ENCODE results near the gene ITGA11. TPM values are rescaled to one million over a fixed set of nuclear protein-coding genes. Genes with fewer than 3 reads are reported as not detected.

Gene ITGA11
- total and polyA plus RNA-seq, 2 experiments from 2014 or later = 0.03 to 0.40 TPM

DNA sequence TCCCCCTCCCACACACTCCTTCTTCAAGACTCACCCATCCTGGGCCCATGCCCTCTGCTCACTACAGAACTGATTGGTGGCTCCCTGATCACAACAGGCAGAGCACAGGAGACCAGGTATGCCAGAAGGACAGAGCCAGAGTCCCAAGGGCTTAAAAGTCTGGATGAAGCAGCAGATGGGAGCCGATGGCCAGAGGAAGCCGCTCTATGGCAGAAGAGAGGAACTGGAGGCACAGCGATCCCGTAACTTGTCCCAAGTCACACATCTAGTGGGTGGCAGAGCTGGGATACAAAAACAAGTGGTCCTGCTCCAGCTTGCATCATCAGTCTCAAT is 20.7 kb downstream of the ITGA11 start:
- no peaks in the 10 kb centered on the region for H3K79me2 ChIP-seq (replicated peaks; ENCODE audit: insufficient read depth)
- H3K4me1 Mint-ChIP-seq = no peaks in the 10 kb centered on the region

More for the DNA sequence above, 20.7 kb downstream of the ITGA11 start:
- ATAC-seq (no peak), DNase-seq (ENCODE audit: low spot score) (no peak)
- Histone ChIP-seq H4K20me1 (replicated peaks; ENCODE audit: insufficient read depth) (no peaks in the 10 kb centered on the region), H3K4me3 (no peak overlapping the region), H3K4me1 (ENCODE audit: insufficient read depth) (no peaks in the 10 kb centered on the region), H3K4me2 (no peak overlapping the region), H3K9me2 (ENCODE audit: insufficient read depth) (0 out of 2 replicates have a peak, but pooled peaks cover 4% of the 10 kb centered on the region), H2AFZ (no peak overlapping the region), H3F3A (replicated peaks; ENCODE audit: low read depth) (no peaks in the 10 kb centered on the region), H3K27me3 (ENCODE audit: insufficient read depth) (no peaks in the 10 kb centered on the region), H3K36me3 (ENCODE audit: insufficient read depth) (no peaks in the 10 kb centered on the region), H3K27ac (ENCODE audit: low read depth) (no peak overlapping the region)
- Mint-ChIP-seq H3K27me3 (ENCODE audit: insufficient read depth, low read depth, poor library complexity) (peaks cover 8% of the 10 kb centered on the region), H3K36me3 (ENCODE audit: low read depth) (no peaks in the 10 kb centered on the region), H3K9me3 (no peaks in the 10 kb centered on the region), H3K27ac (no peak overlapping the region), H3K4me3 (no peak overlapping the region)
- TF ChIP-seq NANOG (IDR thresholded peaks at IDR 0.05; ENCODE audit: borderline replicate concordance) (no peak), JUNB (IDR thresholded peaks at IDR 0.05; ENCODE audit: unreplicated experiment) (no peak), ZNF331 (CRISPR knock-in tag; IDR thresholded peaks at IDR 0.05; ENCODE audit: low read depth) (no peak), EZH2 (IDR thresholded peaks at IDR 0.05; ENCODE audit: low read depth, unreplicated experiment) (no peak), CREB1 (CRISPR knock-in tag; IDR thresholded peaks at IDR 0.05; ENCODE audit: low read depth) (no peak), ZNF114 (CRISPR knock-in tag; IDR thresholded peaks at IDR 0.05) (no peak), EZH2phosphoT487 (IDR thresholded peaks at IDR 0.05; ENCODE audit: unreplicated experiment) (no peak), STAT1 (IDR thresholded peaks at IDR 0.05; ENCODE audit: unreplicated experiment) (no peak), POLR2AphosphoS5 (IDR thresholded peaks at IDR 0.05; ENCODE audit: low read depth) (no peak)
- TF ChIP-seq, protein P1, sequence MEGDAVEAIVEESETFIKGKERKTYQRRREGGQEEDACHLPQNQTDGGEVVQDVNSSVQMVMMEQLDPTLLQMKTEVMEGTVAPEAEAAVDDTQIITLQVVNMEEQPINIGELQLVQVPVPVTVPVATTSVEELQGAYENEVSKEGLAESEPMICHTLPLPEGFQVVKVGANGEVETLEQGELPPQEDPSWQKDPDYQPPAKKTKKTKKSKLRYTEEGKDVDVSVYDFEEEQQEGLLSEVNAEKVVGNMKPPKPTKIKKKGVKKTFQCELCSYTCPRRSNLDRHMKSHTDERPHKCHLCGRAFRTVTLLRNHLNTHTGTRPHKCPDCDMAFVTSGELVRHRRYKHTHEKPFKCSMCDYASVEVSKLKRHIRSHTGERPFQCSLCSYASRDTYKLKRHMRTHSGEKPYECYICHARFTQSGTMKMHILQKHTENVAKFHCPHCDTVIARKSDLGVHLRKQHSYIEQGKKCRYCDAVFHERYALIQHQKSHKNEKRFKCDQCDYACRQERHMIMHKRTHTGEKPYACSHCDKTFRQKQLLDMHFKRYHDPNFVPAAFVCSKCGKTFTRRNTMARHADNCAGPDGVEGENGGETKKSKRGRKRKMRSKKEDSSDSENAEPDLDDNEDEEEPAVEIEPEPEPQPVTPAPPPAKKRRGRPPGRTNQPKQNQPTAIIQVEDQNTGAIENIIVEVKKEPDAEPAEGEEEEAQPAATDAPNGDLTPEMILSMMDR (conservative IDR thresholded peaks at IDR 0.05; ENCODE audit: low read depth in 2 of 2) = no peak
- TF ChIP-seq, protein P2, sequence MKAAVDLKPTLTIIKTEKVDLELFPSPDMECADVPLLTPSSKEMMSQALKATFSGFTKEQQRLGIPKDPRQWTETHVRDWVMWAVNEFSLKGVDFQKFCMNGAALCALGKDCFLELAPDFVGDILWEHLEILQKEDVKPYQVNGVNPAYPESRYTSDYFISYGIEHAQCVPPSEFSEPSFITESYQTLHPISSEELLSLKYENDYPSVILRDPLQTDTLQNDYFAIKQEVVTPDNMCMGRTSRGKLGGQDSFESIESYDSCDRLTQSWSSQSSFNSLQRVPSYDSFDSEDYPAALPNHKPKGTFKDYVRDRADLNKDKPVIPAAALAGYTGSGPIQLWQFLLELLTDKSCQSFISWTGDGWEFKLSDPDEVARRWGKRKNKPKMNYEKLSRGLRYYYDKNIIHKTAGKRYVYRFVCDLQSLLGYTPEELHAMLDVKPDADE (IDR thresholded peaks at IDR 0.05) = no peak
- TF ChIP-seq, protein P3, sequence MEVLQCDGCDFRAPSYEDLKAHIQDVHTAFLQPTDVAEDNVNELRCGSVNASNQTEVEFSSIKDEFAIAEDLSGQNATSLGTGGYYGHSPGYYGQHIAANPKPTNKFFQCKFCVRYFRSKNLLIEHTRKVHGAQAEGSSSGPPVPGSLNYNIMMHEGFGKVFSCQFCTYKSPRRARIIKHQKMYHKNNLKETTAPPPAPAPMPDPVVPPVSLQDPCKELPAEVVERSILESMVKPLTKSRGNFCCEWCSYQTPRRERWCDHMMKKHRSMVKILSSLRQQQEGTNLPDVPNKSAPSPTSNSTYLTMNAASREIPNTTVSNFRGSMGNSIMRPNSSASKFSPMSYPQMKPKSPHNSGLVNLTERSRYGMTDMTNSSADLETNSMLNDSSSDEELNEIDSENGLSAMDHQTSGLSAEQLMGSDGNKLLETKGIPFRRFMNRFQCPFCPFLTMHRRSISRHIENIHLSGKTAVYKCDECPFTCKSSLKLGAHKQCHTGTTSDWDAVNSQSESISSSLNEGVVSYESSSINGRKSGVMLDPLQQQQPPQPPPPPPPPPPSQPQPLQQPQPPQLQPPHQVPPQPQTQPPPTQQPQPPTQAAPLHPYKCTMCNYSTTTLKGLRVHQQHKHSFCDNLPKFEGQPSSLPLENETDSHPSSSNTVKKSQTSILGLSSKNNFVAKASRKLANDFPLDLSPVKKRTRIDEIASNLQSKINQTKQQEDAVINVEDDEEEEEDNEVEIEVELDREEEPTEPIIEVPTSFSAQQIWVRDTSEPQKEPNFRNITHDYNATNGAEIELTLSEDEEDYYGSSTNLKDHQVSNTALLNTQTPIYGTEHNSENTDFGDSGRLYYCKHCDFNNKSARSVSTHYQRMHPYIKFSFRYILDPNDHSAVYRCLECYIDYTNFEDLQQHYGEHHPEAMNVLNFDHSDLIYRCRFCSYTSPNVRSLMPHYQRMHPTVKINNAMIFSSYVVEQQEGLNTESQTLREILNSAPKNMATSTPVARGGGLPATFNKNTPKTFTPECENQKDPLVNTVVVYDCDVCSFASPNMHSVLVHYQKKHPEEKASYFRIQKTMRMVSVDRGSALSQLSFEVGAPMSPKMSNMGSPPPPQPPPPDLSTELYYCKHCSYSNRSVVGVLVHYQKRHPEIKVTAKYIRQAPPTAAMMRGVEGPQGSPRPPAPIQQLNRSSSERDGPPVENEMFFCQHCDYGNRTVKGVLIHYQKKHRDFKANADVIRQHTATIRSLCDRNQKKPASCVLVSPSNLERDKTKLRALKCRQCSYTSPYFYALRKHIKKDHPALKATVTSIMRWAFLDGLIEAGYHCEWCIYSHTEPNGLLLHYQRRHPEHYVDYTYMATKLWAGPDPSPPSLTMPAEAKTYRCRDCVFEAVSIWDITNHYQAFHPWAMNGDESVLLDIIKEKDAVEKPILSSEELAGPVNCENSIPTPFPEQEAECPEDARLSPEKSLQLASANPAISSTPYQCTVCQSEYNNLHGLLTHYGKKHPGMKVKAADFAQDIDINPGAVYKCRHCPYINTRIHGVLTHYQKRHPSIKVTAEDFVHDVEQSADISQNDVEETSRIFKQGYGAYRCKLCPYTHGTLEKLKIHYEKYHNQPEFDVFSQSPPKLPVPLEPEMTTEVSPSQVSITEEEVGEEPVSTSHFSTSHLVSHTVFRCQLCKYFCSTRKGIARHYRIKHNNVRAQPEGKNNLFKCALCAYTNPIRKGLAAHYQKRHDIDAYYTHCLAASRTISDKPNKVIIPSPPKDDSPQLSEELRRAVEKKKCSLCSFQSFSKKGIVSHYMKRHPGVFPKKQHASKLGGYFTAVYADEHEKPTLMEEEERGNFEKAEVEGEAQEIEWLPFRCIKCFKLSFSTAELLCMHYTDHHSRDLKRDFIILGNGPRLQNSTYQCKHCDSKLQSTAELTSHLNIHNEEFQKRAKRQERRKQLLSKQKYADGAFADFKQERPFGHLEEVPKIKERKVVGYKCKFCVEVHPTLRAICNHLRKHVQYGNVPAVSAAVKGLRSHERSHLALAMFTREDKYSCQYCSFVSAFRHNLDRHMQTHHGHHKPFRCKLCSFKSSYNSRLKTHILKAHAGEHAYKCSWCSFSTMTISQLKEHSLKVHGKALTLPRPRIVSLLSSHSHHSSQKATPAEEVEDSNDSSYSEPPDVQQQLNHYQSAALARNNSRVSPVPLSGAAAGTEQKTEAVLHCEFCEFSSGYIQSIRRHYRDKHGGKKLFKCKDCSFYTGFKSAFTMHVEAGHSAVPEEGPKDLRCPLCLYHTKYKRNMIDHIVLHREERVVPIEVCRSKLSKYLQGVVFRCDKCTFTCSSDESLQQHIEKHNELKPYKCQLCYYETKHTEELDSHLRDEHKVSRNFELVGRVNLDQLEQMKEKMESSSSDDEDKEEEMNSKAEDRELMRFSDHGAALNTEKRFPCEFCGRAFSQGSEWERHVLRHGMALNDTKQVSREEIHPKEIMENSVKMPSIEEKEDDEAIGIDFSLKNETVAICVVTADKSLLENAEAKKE (CRISPR knock-in tag; IDR thresholded peaks at IDR 0.05) = no peak
- TF ChIP-seq, protein P4, sequence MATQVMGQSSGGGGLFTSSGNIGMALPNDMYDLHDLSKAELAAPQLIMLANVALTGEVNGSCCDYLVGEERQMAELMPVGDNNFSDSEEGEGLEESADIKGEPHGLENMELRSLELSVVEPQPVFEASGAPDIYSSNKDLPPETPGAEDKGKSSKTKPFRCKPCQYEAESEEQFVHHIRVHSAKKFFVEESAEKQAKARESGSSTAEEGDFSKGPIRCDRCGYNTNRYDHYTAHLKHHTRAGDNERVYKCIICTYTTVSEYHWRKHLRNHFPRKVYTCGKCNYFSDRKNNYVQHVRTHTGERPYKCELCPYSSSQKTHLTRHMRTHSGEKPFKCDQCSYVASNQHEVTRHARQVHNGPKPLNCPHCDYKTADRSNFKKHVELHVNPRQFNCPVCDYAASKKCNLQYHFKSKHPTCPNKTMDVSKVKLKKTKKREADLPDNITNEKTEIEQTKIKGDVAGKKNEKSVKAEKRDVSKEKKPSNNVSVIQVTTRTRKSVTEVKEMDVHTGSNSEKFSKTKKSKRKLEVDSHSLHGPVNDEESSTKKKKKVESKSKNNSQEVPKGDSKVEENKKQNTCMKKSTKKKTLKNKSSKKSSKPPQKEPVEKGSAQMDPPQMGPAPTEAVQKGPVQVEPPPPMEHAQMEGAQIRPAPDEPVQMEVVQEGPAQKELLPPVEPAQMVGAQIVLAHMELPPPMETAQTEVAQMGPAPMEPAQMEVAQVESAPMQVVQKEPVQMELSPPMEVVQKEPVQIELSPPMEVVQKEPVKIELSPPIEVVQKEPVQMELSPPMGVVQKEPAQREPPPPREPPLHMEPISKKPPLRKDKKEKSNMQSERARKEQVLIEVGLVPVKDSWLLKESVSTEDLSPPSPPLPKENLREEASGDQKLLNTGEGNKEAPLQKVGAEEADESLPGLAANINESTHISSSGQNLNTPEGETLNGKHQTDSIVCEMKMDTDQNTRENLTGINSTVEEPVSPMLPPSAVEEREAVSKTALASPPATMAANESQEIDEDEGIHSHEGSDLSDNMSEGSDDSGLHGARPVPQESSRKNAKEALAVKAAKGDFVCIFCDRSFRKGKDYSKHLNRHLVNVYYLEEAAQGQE (IDR thresholded peaks at IDR 0.05; ENCODE audit: unreplicated experiment) = no peak

All from GM23338 (cell line).